OCI-M1 (cell line): ENCODE data around the gene LAMB3.

Experiments used
- DNase-seq: peaks from one replicate; lab custom pipeline; 2025; lab: John Stamatoyannopoulos, UW

LAMB3 gene

DNA sequence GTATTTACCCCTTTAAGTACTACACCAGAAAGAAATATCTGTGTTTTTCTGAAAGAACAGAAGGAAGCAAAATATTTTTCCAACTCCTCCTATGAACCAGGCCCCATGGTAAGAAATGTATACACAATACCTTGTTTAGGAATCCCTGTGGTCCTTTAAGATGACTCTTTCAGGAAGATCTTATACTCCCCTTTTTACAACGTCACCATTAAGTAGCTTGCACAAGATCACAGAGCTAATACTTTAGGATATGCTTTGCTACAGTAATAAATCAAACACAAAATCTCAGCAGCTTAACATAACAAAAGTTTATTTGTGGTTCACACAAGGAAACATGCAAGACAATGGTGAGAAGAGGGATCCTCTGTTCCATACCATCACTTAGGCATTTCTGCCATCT, 8.8 kb upstream of the LAMB3 start:
- DNase-seq = no peak

- DNase-seq = peak; percentile 15
Observed at GRCh38 chr1:209659909-209660308, 7.7 kb upstream of the LAMB3 start.

DNA sequence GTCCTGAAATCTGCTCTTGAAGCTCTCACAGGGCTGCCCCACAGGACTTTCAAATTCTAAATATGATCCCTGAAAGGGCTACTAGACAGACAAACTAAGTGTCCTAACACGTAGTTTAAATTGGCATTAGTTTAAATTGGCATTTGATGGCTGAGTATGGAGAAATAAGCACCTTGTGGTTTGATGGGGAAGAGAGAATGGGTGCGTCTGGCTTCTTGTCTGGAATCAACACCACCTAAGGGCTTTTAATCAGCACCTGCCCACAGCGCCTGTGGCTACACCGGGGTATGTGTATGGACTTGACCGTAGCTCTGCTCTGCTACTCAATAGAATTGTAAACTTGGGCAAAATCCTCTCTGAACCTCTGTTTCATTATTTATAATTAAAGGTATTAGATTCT, 5.7 kb upstream of the LAMB3 start:
- DNase-seq = no peak

DNA sequence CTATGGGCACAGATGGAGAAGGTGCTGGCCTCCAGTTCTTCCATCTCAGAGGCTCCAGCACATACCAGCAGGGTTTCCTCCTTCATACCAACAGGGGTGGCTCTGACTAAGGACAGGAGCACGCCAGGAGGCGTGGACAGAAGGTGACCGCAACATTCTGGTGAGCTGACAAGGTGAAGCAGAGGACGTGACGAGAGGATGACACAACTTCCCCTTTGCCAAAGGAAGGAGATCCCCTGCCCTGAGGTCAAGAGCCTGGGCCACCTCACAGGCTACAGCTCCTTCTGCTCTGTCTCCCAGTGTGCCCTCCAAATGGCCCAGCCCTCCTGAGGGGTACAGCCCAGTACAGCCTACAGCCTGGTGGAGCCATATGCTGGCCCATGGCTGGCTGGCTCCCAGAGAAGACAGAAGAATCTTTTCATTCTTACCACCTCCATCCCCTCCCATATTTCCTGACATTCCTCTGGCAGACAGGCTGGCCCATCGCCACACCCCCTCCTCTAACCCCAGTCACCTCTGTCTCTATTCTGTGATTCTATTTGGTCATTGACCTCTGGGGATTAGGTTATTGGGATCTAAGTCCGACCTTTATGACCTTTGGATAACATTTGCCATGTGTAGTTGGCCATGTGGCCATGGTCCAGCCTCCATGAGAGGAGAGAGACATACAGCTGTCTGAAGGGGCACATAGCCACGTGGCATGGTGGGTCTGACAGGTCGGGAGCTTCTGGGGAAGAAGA, 5.1 kb upstream of the LAMB3 start:
- no peak for DNase-seq

- DNase-seq = no peak
Observed at GRCh38 chr1:209655411-209656231, 3.4 kb upstream of the LAMB3 start.

DNA sequence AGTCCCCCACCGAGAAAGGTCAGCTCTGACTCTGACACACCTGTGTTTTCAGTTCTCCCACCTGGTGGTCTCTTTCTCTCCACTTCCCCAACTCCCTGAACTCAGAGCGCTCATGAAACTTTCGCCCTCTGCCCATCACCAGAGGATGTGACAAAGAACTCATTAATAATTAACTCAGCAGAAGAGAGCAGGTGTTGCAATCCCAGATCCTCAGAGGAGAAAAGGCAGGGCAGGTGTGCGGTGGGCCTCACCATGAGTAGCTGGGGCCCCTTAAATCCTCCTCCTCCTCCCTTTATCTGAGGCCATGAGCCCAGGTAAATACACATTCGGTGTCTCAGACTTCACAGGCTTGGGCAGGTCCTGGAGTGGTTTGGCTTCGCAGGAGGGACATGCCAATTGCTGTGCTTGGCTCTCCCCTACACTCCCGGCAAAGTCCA, 1.7 kb upstream of the LAMB3 start:
- DNase-seq = no peak

DNA sequence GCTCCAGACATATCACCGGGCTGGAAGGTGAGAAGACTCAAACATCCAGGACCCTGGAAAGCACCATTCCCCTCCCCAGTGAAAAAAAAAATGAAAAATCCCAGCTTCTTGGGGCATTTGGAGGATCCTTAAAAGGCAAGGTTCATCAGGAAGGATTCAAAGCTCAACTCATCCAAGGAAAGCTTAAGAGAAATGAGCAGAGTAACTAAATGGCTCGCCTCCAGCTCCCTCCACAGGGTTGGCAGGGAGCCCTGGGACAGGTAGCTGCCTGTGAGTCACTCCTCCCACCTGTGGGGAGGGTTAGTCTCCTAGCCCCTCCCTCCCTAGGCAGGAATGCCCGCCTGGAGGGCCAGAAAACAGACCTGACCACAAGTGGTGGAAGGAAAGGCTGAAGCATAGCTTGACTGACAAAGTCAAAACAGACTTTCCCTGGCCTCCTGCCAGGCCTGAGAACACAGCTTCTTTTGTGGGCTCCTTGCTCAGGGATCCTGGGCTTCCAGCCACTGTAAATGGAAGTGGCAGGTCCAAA, 712 bp upstream of the LAMB3 start:
- DNase-seq = peak; percentile 40

GRCh38 chr1:209651138-209651587, 1.1 kb downstream of the LAMB3 start:
- DNase-seq = peak; percentile 74

DNA sequence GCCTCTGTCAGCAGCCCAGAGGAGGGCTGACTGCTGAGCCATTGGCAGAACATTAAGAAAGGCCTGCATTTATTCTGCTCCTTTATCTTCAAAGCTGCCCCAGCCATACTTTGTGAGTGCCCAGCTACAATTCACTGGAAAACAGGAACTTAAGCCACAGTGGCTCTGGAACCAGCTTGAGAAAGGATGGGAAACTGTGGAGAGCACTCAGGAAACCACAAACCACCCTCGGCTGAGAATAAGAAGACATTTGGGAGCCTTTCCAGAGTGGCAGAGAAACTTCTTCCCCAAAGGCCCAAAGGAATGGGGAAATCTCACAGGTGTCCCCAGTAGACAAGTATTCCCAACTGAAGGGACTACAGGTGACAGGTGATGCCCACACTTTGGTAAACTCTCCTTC, 1.8 kb downstream of the LAMB3 start:
- peak; percentile 58 for DNase-seq

- DNase-seq = peak; percentile 90
Observed at GRCh38 chr1:209648931-209649776, 3.1 kb downstream of the LAMB3 start.

DNA sequence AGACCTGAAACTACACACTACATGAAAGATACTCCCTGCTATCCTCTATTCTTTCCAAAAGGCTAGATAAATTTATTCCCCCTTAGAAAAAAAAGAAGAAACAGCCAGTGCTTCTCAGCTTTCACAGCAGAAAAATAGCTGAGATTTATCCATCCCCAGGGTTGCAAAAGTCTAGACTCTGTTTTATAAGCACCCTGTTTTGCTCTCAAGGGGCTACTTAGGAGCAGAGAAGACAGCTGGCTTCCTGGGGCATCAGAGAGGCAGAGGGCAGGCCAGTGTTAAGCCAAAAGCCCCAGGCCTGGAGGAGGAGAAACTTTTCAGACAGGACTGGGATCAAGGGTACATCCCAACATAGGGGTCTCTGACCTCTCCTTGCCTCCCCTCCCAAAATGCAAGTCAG, 3.9 kb downstream of the LAMB3 start:
- no peak for DNase-seq

- no peak for DNase-seq
Observed at GRCh38 chr1:209647156-209647555, 5.1 kb downstream of the LAMB3 start.

DNA sequence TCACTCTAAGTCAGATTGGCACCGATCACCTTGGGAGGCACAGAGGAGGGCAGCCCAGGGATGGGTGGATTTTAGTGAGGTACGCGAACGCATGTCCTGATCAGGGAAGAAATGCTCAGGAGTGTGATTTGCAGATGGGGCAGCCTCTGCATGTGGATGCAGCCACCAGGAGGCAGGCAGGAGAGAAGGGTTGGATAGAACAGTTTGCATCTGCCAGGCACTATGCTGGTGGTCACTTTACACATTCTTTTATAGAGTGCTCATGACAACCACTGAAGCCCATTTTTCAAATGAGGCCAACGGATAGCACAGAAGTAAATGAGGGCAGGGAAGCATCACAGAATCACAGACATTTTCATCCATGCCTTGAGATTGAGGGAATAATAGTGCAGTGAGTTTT, 5.7 kb downstream of the LAMB3 start:
- DNase-seq = no peak

- DNase-seq = no peak
Observed at GRCh38 chr1:209645574-209646452, 6.4 kb downstream of the LAMB3 start.

- DNase-seq = no peak
Observed at GRCh38 chr1:209643285-209644020, 8.8 kb downstream of the LAMB3 start.

- DNase-seq = no peak
Observed at GRCh38 chr1:209642816-209643215, 9.4 kb downstream of the LAMB3 start.

DNA sequence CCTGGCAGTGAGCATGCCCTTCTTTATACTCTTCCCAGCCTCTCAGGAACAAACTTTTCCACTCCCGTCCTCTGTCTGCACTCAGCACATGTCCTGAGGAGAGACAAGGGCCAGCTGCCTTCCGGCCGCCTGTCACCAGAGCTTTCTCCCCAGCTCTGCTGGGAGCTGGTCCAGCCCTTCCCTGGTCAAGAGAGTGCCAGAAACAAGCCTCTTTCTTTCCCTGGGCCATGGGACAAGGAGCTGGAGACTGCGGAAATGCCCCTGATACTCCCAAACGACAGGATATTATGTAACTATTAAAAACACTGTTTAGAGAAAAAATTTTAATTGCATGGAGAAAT, 10.4 kb downstream of the LAMB3 start:
- no peak for DNase-seq

DNA sequence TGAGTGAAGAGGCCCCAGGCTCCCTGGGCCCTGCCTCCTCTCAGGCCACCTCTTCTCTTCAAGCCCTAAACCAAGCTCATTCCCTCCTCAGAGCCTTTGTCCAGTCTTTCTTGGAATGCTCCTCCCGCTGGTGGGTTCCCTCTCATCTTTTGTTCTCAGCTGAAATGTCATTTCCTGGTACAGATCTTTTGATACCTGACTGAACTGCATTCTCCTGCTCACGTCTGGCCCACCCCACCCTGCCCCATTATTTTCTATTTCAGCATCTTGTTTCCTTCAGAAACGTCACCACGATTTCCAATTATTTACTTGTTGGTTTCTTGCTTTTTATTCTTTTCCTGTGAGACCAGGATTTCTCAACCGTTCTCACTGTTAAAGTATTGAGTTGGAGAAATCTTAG, 16.4 kb downstream of the LAMB3 start:
- no peak for DNase-seq

DNA sequence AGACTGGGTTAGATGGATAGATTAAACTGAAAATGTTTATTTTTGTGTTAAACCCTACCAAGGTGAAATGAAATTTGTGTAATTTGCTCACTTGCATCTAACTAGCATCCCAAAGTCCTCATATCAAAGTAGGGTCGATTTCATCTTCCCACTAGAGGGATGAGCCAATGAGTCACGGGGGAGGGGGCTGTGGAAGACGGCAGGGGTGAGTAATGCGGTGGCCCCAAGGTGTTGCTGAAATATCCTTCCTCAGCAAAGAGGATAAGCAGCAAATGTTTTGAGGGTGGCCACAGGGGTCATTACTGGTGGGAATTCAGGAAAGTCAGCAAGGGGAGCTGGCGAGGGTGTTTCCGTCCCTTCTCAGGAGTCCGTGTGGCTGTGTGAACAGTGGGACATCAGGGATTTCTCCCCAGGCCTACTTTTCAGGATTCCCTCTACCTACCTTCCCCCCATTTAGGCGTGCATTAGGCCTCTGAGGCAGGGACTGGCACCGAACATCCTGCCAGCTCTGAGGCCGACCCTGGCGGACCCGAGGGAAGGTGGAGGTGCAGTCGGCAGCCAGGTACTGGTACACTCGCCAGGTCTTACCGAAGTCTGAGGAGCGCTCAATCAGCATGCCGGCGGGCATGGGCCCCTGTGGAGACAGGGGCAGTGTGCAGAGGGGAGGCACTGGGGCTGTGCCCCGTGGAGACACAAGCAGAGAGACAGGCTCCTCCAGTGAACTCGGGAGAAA, 18.1 kb downstream of the LAMB3 start:
- DNase-seq = no peak
